Uterus (tissue), 4 donors: Measurements from ENCODE around the gene SDCCAG8. TPM values are rescaled to one million over a fixed set of nuclear protein-coding genes. Genes with fewer than 3 reads are reported as not detected.

Source experiments
- DNase-seq, 2 donors: peaks; one replicate each; pipeline ENCODE4 v3.0.0-alpha.2; 2019 to 2020
- H3K27ac ChIP-seq, 2 donors: fragments of 200-600 bp; sonication (generic); 1 replicate in 1 of 2; 2 replicates in 1 of 2; pipeline ENCODE4 v1.5.1; 2016 to 2018
- H3K27me3 ChIP-seq, 2 donors: fragments of 200-600 bp; sonication (generic); one replicate each; pipeline ENCODE4 v1.5.1; 2018 to 2019; ENCODE audit warnings: control low read depth in 1 of 2
- H3K36me3 ChIP-seq, 2 donors: fragments of 200-600 bp; sonication (generic); one replicate each; pipeline ENCODE4 v1.5.1; 2019; ENCODE audit warnings: control low read depth in 1 of 2
- H3K4me1 ChIP-seq, 2 donors: fragments of 200-600 bp; sonication (generic); one replicate each; pipeline ENCODE4 v1.5.1; 2018 to 2019; ENCODE audit warnings: control low read depth in 1 of 2
- H3K4me3 ChIP-seq, 2 donors: fragments of 200-600 bp; sonication (generic); 1 replicate in 1 of 2; 2 replicates in 1 of 2; pipeline ENCODE4 v1.5.1; 2018 to 2019; ENCODE audit warnings: mild to moderate bottlenecking in 1 of 2
- H3K9me3 ChIP-seq, 2 donors: fragments of 200-600 bp; sonication (generic); one replicate each; pipeline ENCODE4 v1.5.1; 2019; ENCODE audit warnings: control low read depth in 1 of 2
- CTCF ChIP-seq, 4 experiments: fragments of 200-600 bp in 2 of 4; fragments of 450-650 bp in 2 of 4; sonication (generic) in 2 of 4; IDR thresholded peaks; one replicate each; pipeline ENCODE4 v1.5.1; 2016 to 2019; ENCODE audit warnings: antibody characterized with exemption in 4 of 4, mild to moderate bottlenecking in 2 of 4, moderate library complexity in 1 of 4
- POLR2A ChIP-seq, 2 donors: fragments of 450-650 bp; IDR thresholded peaks; one replicate each; pipeline ENCODE4 v1.6.1; 2016; ENCODE audit warnings: antibody characterized with exemption in 2 of 2, mild to moderate bottlenecking in 1 of 2, moderate library complexity in 1 of 2
- intact Hi-C: fragments of 100-400 bp; cut with DNase I; formaldehyde crosslinking; loops from one replicate; pipeline ENCODE4 v1.15.1; 2023; ENCODE audit warnings: low total_unique reads
- total RNA-seq, 4 donors: library from RNA; depleted of rRNA in 3 of 4; stranded (reverse); fragments of >200 nt in 3 of 4; gene quantifications; one replicate each; pipeline versions ENCODE4 v1.1.0 to v1.2.4, GENCODE V29; 2014 to 2023
- donor health status: DM: yes; HTN: yes; CAD: no.

SDCCAG8 gene
- total RNA-seq, 4 donors from 2014 or later = 19.2 to 54.8 (median 49.7) TPM

GRCh38 chr1:243431591-243431990, 175.8 kb downstream of the SDCCAG8 start:
- Histone ChIP-seq H3K27me3 (no peaks in the 10 kb centered on the region), H3K27ac (no peak overlapping the region), H3K9me3 (no peaks in the 10 kb centered on the region), H3K36me3 (no peaks in the 10 kb centered on the region), H3K4me1 (no peaks in the 10 kb centered on the region), H3K4me3 (no peak overlapping the region)
- intact Hi-C loops = no loop called here
- TF ChIP-seq CTCF (IDR thresholded peaks at IDR 0.05) (no peak), POLR2A (IDR thresholded peaks at IDR 0.05) (no peak)
- no peak for DNase-seq

GRCh38 chr1:243432136-243432535, 176.3 kb downstream of the SDCCAG8 start:
- no peak for DNase-seq
- TF ChIP-seq POLR2A (IDR thresholded peaks at IDR 0.05) = no peak
- TF ChIP-seq CTCF (IDR thresholded peaks at IDR 0.05) = no peak
- intact Hi-C loops = no loop called here

GRCh38 chr1:243433737-243434370, 178.0 kb downstream of the SDCCAG8 start:
- intact Hi-C loops = no loop called here

More at GRCh38 chr1:243432136-243432535, 176.3 kb downstream of the SDCCAG8 start:
- H3K27me3 ChIP-seq = no peaks in the 10 kb centered on the region
- H3K4me1 ChIP-seq = no peaks in the 10 kb centered on the region
- H3K9me3 ChIP-seq = no peaks in the 10 kb centered on the region
- H3K27ac ChIP-seq = no peak overlapping the region
- H3K36me3 ChIP-seq = no peaks in the 10 kb centered on the region
- no peak overlapping the region for H3K4me3 ChIP-seq

GRCh38 chr1:243434594-243434993, 178.8 kb downstream of the SDCCAG8 start:
- Histone ChIP-seq H3K27ac (no peak overlapping the region), H3K36me3 (no peaks in the 10 kb centered on the region), H3K4me3 (no peak overlapping the region), H3K4me1 (no peaks in the 10 kb centered on the region), H3K9me3 (no peaks in the 10 kb centered on the region), H3K27me3 (no peaks in the 10 kb centered on the region)
- intact Hi-C loops = no loop called here
- TF ChIP-seq CTCF (IDR thresholded peaks at IDR 0.05) = no peak
- DNase-seq = no peak

More at GRCh38 chr1:243433737-243434370, 178.0 kb downstream of the SDCCAG8 start:
- Histone ChIP-seq H3K4me3 (no peak overlapping the region), H3K36me3 (no peaks in the 10 kb centered on the region), H3K4me1 (no peaks in the 10 kb centered on the region), H3K9me3 (no peaks in the 10 kb centered on the region), H3K27ac (no peak overlapping the region), H3K27me3 (no peaks in the 10 kb centered on the region)
- DNase-seq = no peak
- TF ChIP-seq CTCF (IDR thresholded peaks at IDR 0.05) (no peak), POLR2A (IDR thresholded peaks at IDR 0.05) (no peak)

- TF ChIP-seq CTCF (IDR thresholded peaks at IDR 0.05) (no peak), POLR2A (IDR thresholded peaks at IDR 0.05) (no peak)
- no peak overlapping the region for H3K4me3 ChIP-seq
- no peaks in the 10 kb centered on the region for H3K9me3 ChIP-seq
- H3K27ac ChIP-seq = no peak overlapping the region
- no peaks in the 10 kb centered on the region for H3K4me1 ChIP-seq
- H3K27me3 ChIP-seq = no peaks in the 10 kb centered on the region
- no peaks in the 10 kb centered on the region for H3K36me3 ChIP-seq
- intact Hi-C loops = no loop called here
- no peak for DNase-seq
Observed at GRCh38 chr1:243435836-243436235, 180.0 kb downstream of the SDCCAG8 start.
